PC-3 (cell line): Measurements from ENCODE around the gene DNAL4. TPM values are rescaled to one million over a fixed set of nuclear protein-coding genes. Genes with fewer than 3 reads are reported as not detected.
A peak's percentile ranks its signal among the peaks of the same experiment; 100 is the strongest.

Experiments
- ATAC-seq: fragments of 200-7000 bp; cut with Tn5 transposase; 2 replicates; pipeline ENCODE4 v1.9.1; 2020; ENCODE audit warnings: mild to moderate bottlenecking, moderate library complexity
- BruUV-seq: library from RNA; stranded (reverse); fragments of 400-500 nt; replicated peaks from 2 replicates; lab custom pipeline; 2021; lab: Mats Ljungman, UMichigan
- CTCF ChIA-PET: fragments of 300-600 bp; sonication (Branson Sonifier 250); formaldehyde crosslinking; loops from one replicate; lab custom pipeline; 2022; ENCODE audit warnings: antibody characterized with exemption; lab: Charles Lee
- POLR2A ChIA-PET: fragments of 300-600 bp; sonication (Branson Sonifier 250); formaldehyde crosslinking; loops from one replicate; lab custom pipeline; 2022; ENCODE audit warnings: antibody characterized with exemption; ENCODE audit not compliant: unreplicated experiment; lab: Charles Lee
- DNase-seq: peaks from one replicate; pipeline ENCODE4 v3.0.0-alpha.2; 2015
- H2AFZ ChIP-seq: fragments of 300-600 bp; sonication (generic); 2 replicates; pipeline ENCODE4 v1.6.0; 2016; ENCODE audit warnings: antibody characterized with exemption, low read length
- H3F3A ChIP-seq: fragments of 300-600 bp; sonication (generic); one replicate; pipeline ENCODE4 v1.6.0; 2017; ENCODE audit warnings: antibody characterized with exemption, low read length, control low read depth, mild to moderate bottlenecking; ENCODE audit not compliant: unreplicated experiment
- H3K27ac ChIP-seq: fragments of 300-600 bp; sonication (generic); 2 replicates; pipeline ENCODE4 v1.5.1; 2016; ENCODE audit warnings: mild to moderate bottlenecking, low read length
- H3K27me3 ChIP-seq: fragments of 300-600 bp; sonication (generic); 2 replicates; pipeline ENCODE4 v1.6.1; 2016; ENCODE audit warnings: low read length, mixed read lengths
- H3K36me3 ChIP-seq: fragments of 300-600 bp; sonication (generic); 2 replicates; pipeline ENCODE4 v1.6.1; 2016; ENCODE audit warnings: low read depth, mixed run types, low read length, mixed read lengths
- H3K4me1 ChIP-seq: fragments of 300-600 bp; sonication (generic); 2 replicates; pipeline ENCODE4 v1.5.1; 2016; ENCODE audit warnings: low read length; ENCODE audit not compliant: insufficient read depth
- H3K4me2 ChIP-seq: fragments of 300-600 bp; sonication (generic); 2 replicates; pipeline ENCODE4 v1.6.0; 2016; ENCODE audit warnings: low read length
- H3K4me3 ChIP-seq: fragments of 300-600 bp; sonication (generic); 2 replicates; pipeline ENCODE4 v1.5.1; 2016; ENCODE audit warnings: mild to moderate bottlenecking, low read length, mixed read lengths
- H3K79me2 ChIP-seq: fragments of 300-600 bp; sonication (generic); 2 replicates; pipeline ENCODE4 v1.6.1; 2017; ENCODE audit warnings: low read length, mixed read lengths
- H3K9ac ChIP-seq: fragments of 300-600 bp; sonication (generic); 2 replicates; pipeline ENCODE4 v1.6.0; 2016; ENCODE audit warnings: mild to moderate bottlenecking, low read length
- H3K9me2 ChIP-seq: fragments of 300-600 bp; sonication (generic); replicated peaks from 2 replicates; pipeline ENCODE4 v1.6.1; 2016; ENCODE audit warnings: mixed run types, low read length, mixed read lengths
- H3K9me3 ChIP-seq: fragments of 300-600 bp; sonication (generic); 2 replicates; pipeline ENCODE4 v1.6.1; 2016; ENCODE audit warnings: low read length, mixed read lengths
- H4K20me1 ChIP-seq: fragments of 300-600 bp; sonication (generic); 2 replicates; pipeline ENCODE4 v1.6.1; 2016; ENCODE audit warnings: low read length, mixed read lengths
- EZH2 ChIP-seq: fragments of 300-600 bp; sonication (generic); IDR thresholded peaks from one replicate; pipeline ENCODE4 v1.6.1; 2017; ENCODE audit warnings: antibody characterized with exemption, mild to moderate bottlenecking, low read length; ENCODE audit not compliant: unreplicated experiment
- EZH2phosphoT487 ChIP-seq: fragments of 300-600 bp; sonication (generic); IDR thresholded peaks from 2 replicates; pipeline ENCODE4 v1.6.1; 2018; ENCODE audit warnings: mild to moderate bottlenecking, antibody characterized with exemption, low read length, borderline replicate concordance
- intact Hi-C: fragments of 100-400 bp; cut with micrococcal nuclease; formaldehyde crosslinking; loops from 2 replicates; pipeline ENCODE4 v1.9.0; 2023
- total RNA-seq: library from RNA; depleted of rRNA; stranded (reverse); fragments of >200 nt; gene quantifications from 2 replicates; pipeline ENCODE4 v1.2.3, GENCODE V29; 2014
- TF ChIP-seq, protein P1 (sequence below): fragments of 300-600 bp; sonication (generic); conservative IDR thresholded peaks from 2 replicates; pipeline ENCODE4 v1.5.1; 2017; ENCODE audit warnings: antibody characterized with exemption, low read depth, mild to moderate bottlenecking, low read length

Gene DNAL4
- total RNA-seq, 1 experiment from 2014 or later: 22.5 TPM

DNA sequence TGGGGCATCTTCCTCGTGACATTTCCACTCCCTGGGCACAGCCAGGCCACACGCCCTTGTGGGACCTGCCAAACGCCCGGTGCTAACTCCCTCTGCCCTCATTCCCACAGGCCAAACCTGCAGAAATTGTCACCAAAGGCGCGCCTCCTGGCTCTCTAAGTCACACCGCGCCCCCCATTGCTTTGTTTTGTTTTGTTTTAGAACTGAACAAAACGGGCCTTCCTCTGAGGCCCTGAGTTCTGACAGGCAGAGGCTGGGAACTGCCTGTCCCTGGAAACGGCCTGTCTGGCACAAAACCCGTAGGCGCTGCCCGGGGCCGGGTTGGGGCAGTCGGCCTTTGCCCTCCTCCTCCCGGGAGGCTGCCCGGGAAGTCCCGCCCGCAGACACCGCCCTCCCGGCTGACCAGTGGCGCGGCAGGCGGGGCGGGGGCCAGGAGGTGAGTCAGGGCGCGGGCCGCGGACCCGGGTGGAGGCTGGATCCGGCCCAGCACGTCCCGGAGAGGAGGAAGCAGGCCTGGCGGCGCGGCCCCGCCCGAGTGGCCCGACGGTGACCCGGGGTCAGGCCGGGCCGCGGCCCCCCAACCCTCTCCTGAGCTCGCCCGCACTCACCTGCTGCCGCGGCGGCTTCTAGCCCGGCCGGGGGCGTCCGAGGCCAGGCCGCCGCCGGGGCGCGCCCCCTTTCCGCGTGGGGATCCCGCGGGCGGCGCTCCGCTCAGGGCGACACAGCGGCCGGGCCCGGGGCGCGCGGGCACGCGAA, 38.6 kb downstream of the DNAL4 start:
- no peaks in the 10 kb centered on the region for H3K36me3 ChIP-seq
- H2AFZ ChIP-seq: peak overlapping the region; percentile 72; the same call in 1 of the 2 replicates
- no peaks in the 10 kb centered on the region for H3K27me3 ChIP-seq
- intact Hi-C loops: no loop called here
- peak; percentile 74 for ATAC-seq
- H3K4me3 ChIP-seq: peak overlapping the region; percentile 82
- H3K9me2 ChIP-seq: no peaks in the 10 kb centered on the region
- ChIA-PET CTCF (no interaction called here), POLR2A (no interaction called here)
- peak overlapping the region; percentile 93 for H3K4me2 ChIP-seq
- H3K4me1 ChIP-seq: peaks cover 23% of the 10 kb centered on the region
- H3K27ac ChIP-seq: peak overlapping the region; percentile 75
- no peaks in the 10 kb centered on the region for H3F3A ChIP-seq
- no peaks in the 10 kb centered on the region for H3K9me3 ChIP-seq
- no peak for TF ChIP-seq EZH2phosphoT487
- TF ChIP-seq EZH2: no peak
- TF ChIP-seq, protein P1, sequence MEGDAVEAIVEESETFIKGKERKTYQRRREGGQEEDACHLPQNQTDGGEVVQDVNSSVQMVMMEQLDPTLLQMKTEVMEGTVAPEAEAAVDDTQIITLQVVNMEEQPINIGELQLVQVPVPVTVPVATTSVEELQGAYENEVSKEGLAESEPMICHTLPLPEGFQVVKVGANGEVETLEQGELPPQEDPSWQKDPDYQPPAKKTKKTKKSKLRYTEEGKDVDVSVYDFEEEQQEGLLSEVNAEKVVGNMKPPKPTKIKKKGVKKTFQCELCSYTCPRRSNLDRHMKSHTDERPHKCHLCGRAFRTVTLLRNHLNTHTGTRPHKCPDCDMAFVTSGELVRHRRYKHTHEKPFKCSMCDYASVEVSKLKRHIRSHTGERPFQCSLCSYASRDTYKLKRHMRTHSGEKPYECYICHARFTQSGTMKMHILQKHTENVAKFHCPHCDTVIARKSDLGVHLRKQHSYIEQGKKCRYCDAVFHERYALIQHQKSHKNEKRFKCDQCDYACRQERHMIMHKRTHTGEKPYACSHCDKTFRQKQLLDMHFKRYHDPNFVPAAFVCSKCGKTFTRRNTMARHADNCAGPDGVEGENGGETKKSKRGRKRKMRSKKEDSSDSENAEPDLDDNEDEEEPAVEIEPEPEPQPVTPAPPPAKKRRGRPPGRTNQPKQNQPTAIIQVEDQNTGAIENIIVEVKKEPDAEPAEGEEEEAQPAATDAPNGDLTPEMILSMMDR: no peak
- peak overlapping the region; percentile 44 for H3K9ac ChIP-seq
- H3K79me2 ChIP-seq: peaks cover 15% of the 10 kb centered on the region
- no TSS peak for BruUV-seq
- no peaks in the 10 kb centered on the region for H4K20me1 ChIP-seq
- peak; percentile 66 for DNase-seq

DNA sequence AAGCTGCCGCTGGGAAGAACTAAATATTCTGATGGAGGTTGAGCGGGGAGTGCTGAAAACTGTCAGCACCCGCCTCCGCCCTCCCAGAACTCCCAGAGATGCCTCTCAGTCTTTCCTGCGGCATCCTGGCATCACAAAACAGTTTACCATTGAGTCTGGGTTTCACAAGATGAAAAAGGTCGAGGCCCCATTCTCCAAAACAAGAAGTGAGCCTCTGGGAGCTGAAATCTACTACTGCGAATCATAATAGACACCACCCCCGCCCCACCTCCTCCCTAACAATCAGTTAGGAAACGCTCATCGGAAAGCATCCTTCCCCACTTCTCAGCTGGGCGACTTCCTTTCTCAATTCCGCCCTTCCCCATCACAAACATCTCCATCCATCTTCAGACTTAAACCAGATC, 39.2 kb downstream of the DNAL4 start:
- H3K9me2 ChIP-seq: no peaks in the 10 kb centered on the region
- H3K79me2 ChIP-seq: peaks cover 15% of the 10 kb centered on the region
- POLR2A ChIA-PET: no interaction called here
- peaks cover 23% of the 10 kb centered on the region for H3K4me1 ChIP-seq
- peak overlapping the region; percentile 93 for H3K4me2 ChIP-seq
- DNase-seq: no peak
- H3K4me3 ChIP-seq: peak overlapping the region; percentile 82
- H3K27me3 ChIP-seq: no peaks in the 10 kb centered on the region
- H3K27ac ChIP-seq: peak overlapping the region; percentile 75
- no peaks in the 10 kb centered on the region for H3F3A ChIP-seq
- CTCF ChIA-PET: no interaction called here
- peak overlapping the region; percentile 72; the same call in 1 of the 2 replicates for H2AFZ ChIP-seq
- H3K36me3 ChIP-seq: no peaks in the 10 kb centered on the region
- no peaks in the 10 kb centered on the region for H4K20me1 ChIP-seq
- H3K9ac ChIP-seq: peak overlapping the region; percentile 44
- intact Hi-C loops: no loop called here
- ATAC-seq: no peak; the same call in 1 of the 2 replicates
- TF ChIP-seq EZH2phosphoT487 (no peak), EZH2 (no peak)
- TF ChIP-seq, protein P1: no peak
- no peaks in the 10 kb centered on the region for H3K9me3 ChIP-seq
- TSS peak; percentile 46 for BruUV-seq
